Adipocyte (in vitro differentiated cells): ENCODE data around the gene KIRREL3.

Experiments
- DNase-seq: peaks from one replicate; pipeline ENCODE4 v3.0.0-alpha.2; 2015; ENCODE audit warnings: low read depth
- H3K27me3 ChIP-seq: replicated peaks from 2 replicates; pipeline ENCODE4 v1.7.0; 2013; ENCODE audit warnings: mild to moderate bottlenecking, low read length, moderate library complexity; ENCODE audit not compliant: control insufficient read depth, insufficient read depth
- H3K36me3 ChIP-seq: 2 replicates; pipeline ENCODE4 v1.7.0; 2013; ENCODE audit warnings: low read length, mild to moderate bottlenecking, moderate library complexity; ENCODE audit not compliant: control insufficient read depth, insufficient read depth, severe bottlenecking
- H3K4me1 ChIP-seq: 2 replicates; pipeline ENCODE4 v1.7.0; 2013; ENCODE audit warnings: mild to moderate bottlenecking, low read length, moderate library complexity; ENCODE audit not compliant: control insufficient read depth, insufficient read depth
- H3K4me3 ChIP-seq: 2 replicates; pipeline ENCODE4 v1.7.0; 2013; ENCODE audit warnings: mild to moderate bottlenecking, low read length, moderate library complexity
- H3K9ac ChIP-seq: 2 replicates; pipeline ENCODE4 v1.7.0; 2013; ENCODE audit warnings: mild to moderate bottlenecking, low read length, moderate library complexity
- H3K9me3 ChIP-seq: 2 replicates; pipeline ENCODE4 v1.7.0; 2013; ENCODE audit warnings: mild to moderate bottlenecking, low read length, moderate library complexity; ENCODE audit not compliant: control insufficient read depth

KIRREL3 gene

DNA sequence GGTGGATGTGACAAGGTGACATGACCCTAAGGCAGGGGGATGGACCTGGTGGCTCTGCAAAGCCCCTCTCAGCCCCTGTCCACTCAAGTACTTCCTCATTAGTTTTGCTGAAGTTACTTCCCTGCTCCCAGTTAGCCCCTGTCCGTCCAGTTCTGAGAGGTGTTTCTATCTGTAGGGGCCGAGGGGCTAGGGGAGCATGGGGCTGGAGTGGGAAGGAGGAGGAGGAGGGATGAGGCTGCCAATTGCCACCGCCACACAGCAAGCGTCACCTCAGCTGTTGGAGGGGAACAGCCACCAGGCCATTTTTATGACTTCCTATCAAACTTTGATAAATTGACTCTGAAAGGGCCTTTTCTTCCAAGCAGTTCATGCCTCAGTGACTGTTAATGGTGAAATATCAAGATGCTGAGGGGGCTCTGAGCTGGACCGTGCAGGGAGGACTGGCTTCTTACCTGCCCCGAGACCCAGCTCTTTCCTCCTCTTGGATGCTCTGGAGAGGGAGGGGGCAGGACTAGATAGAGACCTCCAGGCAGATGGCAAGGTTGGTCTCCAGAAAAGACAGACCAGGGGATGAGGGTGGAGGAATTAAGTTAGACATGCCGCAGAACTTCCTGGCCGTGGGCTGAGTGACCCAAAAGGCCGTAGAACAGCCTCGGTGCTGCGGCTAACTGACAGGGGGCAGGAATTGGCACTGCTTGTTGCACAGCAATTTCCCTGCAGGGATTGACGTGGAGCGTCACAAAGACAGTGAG is 508.1 kb downstream of the KIRREL3 start:
- Histone ChIP-seq H3K36me3 (no peaks in the 10 kb centered on the region), H3K9ac (no peak overlapping the region), H3K4me1 (no peaks in the 10 kb centered on the region), H3K4me3 (no peak overlapping the region), H3K27me3 (peaks cover 6% of the 10 kb centered on the region), H3K9me3 (no peaks in the 10 kb centered on the region)
- no peak for DNase-seq

DNA sequence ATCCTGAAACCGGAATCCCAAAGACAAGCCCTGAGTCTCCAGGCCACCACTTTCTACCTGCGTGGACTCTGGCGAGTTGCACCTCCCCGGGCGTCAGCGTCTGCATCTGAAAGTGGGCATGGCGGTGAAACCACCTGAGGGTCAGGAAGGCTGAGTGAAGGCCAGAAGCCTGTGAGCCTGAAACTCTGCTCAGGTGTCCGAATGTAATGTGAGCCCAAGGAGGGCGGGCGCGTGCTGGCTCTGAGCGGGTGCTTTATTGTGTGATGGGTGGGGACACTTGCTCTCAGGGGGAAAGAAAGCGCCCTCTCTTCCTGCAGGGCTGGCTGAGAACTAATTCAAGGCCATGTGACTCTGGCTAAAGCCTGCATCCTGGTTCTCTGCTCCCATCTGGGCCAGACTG is 509.5 kb downstream of the KIRREL3 start:
- Histone ChIP-seq H3K9ac (no peak overlapping the region), H3K27me3 (peaks cover 10% of the 10 kb centered on the region), H3K9me3 (no peaks in the 10 kb centered on the region), H3K36me3 (no peaks in the 10 kb centered on the region), H3K4me3 (no peak overlapping the region), H3K4me1 (no peaks in the 10 kb centered on the region)
- no peak for DNase-seq

DNA sequence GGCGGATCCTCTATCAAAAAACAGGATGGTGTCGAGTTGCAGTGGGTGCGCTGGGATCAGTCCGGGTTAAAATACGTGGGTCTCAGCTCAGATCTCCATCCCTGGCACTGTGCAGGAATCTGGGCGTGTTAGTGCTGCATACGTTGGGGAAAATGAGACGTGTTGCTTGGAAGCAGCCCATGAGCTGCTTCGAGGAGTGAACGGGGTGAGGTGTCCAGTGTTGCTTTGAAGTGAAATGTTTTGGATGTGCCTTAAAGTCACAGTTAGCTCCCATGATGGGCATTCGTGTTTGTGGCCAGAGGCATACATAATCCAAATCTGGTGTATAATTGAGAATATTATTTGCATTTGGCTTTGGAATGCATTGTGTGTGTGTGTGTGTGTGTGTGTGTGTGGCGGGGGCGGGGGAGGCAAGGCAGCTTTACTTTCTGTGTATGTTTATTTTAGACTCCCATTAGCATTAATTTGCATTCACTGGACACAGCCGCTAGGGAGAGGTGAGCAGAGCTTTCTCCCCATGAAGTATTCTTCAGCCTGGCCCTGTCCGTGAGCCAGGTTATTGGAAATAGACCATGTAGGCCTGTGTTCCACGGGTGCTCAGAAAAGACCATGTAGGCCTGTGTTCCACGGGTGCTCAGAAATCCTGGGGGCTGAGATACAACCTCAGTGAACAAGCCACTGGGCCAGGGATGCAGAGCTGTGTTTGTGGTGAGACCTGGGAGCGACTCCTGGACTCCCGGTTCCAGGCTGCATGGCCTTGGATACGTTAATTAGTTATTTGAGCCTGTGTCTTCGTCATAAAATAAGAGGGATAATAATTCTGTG is 510.5 kb downstream of the KIRREL3 start:
- no peak overlapping the region for H3K9ac ChIP-seq
- DNase-seq: no peak
- peaks cover 10% of the 10 kb centered on the region for H3K27me3 ChIP-seq
- H3K4me1 ChIP-seq: no peaks in the 10 kb centered on the region
- H3K4me3 ChIP-seq: no peak overlapping the region
- H3K36me3 ChIP-seq: no peaks in the 10 kb centered on the region
- no peaks in the 10 kb centered on the region for H3K9me3 ChIP-seq

DNA sequence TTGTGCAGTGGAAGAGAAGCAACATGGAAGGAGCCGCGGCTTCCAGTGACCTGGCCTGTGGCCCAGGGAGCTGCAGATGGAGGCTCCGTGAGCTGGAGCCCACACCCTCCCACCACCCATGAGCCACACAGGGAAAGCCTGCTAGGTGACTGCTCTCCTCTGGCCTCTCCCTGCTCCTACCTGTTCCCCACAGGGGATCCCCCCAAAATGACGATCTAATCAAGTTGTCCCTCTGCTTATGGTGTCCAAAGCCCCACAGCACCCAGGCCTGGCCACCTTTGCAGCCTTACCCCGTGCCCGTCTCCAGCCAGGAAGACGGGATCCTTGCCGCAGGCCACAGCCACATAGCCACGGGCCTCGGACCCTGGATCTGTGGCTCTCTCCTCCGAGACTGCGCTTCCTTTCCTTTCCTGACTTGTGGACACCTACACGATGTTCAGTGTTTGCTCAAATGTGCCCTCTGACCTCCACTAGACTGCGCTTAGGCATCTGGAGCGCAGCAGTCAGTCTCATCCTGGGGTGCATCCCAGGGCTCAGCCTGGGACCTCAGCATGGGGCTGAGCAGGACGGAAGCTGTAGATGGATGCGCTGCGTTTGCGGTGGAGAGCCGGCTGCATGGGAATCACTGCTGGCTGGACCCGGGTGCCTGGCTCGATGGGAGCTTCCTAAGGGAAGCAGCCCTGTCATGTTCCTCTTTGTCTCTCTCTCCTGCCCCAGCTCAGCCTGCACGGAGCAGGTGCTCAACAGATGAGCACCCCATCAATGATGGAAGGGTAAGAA is 511.8 kb downstream of the KIRREL3 start:
- DNase-seq: no peak
- no peak overlapping the region for H3K4me3 ChIP-seq

DNA sequence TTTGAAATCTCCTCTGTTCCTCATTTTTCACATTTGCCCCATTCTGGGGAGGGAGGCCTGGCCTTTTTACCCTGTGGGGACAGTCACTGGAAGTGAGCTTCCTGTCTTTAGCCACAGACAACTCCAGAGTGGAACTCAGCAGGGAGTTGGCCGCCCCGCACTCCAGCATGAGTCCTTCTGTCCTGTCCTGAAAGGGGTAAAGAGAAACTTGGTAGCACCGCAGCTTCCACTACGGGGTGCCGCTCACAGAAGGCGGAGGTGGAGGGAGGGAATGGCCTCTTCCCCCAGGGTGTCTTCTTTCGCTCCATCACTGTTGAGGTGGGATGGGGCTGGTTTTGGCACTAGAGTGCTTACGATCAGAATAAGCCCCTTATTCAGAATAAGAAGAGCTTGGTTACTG is 512.9 kb downstream of the KIRREL3 start:
- no peaks in the 10 kb centered on the region for H3K36me3 ChIP-seq
- H3K9me3 ChIP-seq: peaks cover under 1% of the 10 kb centered on the region
- H3K4me1 ChIP-seq: no peaks in the 10 kb centered on the region
- no peak for DNase-seq
- H3K27me3 ChIP-seq: peaks cover 8% of the 10 kb centered on the region
- H3K9ac ChIP-seq: no peak overlapping the region
- no peak overlapping the region for H3K4me3 ChIP-seq

More for the DNA sequence above, 511.8 kb downstream of the KIRREL3 start:
- Histone ChIP-seq H3K4me1 (no peaks in the 10 kb centered on the region), H3K27me3 (peaks cover 10% of the 10 kb centered on the region), H3K9ac (no peak overlapping the region), H3K36me3 (no peaks in the 10 kb centered on the region), H3K9me3 (no peaks in the 10 kb centered on the region)

DNA sequence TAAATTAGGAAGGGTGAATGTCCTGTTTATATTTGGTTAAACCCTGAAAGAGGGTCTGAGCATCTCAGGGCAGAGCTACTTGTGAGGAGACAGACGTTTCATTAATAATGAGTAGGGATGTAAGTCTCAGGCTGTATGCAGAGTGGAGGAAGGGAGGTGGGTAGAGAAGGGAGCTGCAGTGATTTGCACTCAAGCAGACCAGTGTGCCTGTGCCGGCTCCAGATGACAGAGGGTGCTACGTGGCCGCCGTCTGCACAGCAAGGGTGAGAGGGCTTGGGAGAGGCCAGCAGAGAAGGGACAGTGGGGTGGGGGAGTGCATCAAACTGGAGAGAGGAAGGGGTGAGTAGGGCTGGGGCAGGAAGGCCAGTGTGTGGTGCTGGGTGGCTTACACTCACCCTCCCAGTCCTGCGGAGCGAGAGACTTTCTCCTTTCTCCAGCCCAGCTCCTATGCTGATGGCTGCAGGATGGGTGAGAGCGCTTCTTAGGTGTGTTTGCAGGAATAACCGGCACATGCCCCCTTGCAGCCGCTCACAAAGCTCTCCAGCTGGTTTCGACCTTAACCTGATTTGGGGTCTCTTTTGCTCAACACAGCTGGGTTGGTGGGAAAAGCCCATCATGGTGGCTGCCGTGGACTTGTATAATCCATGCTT is 514.5 kb downstream of the KIRREL3 start:
- no peaks in the 10 kb centered on the region for H3K36me3 ChIP-seq
- peaks cover 8% of the 10 kb centered on the region for H3K27me3 ChIP-seq
- no peak for DNase-seq
- no peak overlapping the region for H3K4me3 ChIP-seq
- H3K4me1 ChIP-seq: no peaks in the 10 kb centered on the region
- H3K9me3 ChIP-seq: peaks cover 5% of the 10 kb centered on the region
- H3K9ac ChIP-seq: no peak overlapping the region

DNA sequence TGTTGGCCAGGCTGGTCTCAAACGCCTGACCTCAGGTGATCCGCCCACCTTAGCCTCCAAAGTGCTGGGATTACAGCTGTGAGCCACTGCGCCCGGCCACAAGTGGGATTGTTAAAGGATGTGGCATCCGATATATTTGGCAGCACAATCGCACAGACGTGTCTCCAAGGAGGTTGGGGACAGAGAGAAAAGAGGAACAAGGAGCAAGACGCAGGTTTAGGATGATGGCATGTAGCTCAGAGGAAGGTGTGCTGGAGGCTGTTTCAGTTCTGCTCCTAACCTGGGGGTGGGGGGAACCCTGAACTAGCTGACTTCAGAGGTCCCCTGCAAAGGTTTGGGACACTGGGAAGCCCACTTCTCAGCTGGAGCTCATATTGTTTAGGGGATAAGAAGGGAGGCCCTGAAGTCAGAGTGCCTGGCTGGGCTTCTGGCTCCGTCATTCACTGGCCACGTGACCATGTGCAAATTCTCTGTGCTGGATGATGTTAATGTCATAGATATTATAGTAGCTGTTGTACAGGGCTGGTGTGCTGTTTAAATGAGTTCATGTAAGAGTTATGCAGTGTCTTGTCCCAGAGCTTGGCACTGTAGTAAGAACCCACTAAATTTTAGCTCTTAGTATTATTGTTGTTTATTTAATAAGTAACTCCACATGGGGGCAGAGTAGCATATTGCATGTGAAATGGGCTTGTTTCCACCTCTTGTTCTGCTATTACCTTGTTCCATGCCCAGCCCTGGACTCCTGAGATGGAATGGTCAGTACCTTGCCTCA is 515.4 kb downstream of the KIRREL3 start:
- Histone ChIP-seq H3K4me1 (peaks cover 4% of the 10 kb centered on the region), H3K27me3 (peaks cover 8% of the 10 kb centered on the region), H3K36me3 (no peaks in the 10 kb centered on the region), H3K9me3 (peaks cover 5% of the 10 kb centered on the region), H3K4me3 (no peak overlapping the region), H3K9ac (no peak overlapping the region)
- DNase-seq: peak; percentile 50

DNA sequence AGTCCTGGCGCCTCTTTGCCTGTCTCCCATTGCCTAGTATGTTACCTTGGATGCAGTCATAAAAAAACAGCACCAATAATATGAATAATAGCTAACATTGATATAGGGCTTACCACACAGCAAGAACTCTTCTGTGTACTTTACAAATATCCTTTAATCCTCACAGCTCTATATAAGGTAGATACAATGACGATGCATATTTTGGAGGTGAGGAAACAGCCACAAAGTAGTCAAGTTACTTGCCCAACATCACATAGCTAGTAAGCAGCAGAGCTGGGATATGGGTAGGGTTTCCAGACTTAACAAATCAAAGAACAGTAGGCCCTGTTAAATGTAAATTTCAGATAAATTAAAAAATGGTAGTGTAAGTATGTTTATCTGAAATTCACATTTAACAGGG is 516.3 kb downstream of the KIRREL3 start:
- Histone ChIP-seq H3K4me3 (no peak overlapping the region), H3K9ac (no peak overlapping the region), H3K9me3 (peaks cover 5% of the 10 kb centered on the region), H3K36me3 (no peaks in the 10 kb centered on the region), H3K4me1 (peaks cover 4% of the 10 kb centered on the region), H3K27me3 (peaks cover 5% of the 10 kb centered on the region)
- DNase-seq: peak; percentile 78

DNA sequence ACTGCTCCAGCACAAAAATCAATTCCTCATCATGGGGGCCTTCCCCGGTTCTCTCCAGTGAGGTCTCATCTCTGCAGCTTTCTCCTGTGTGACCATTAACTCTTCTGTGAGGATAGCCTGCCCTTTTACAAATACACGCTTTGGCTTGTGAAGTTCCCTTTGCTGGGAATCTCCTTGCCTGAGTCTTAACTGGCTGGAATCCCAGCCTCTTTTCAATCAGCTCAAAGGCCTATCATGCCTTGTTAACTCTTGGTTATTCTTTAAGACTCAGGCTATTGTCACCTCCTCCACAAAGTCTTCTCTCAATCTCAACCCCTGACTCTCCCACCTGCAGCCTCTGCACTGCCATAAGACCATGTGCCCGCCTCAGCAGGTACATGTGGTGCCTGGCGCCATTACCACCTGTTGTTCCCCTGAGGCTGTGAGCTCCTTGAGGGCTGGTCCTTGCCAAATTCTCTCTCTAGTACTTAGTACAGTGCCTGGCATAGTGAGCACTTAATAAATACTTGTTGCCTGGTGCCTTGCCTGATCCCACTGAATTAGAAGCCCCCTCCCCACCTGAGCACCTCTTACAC is 516.9 kb downstream of the KIRREL3 start:
- peaks cover 4% of the 10 kb centered on the region for H3K27me3 ChIP-seq
- H3K9me3 ChIP-seq: peaks cover 5% of the 10 kb centered on the region
- peaks cover 4% of the 10 kb centered on the region for H3K4me1 ChIP-seq
- H3K4me3 ChIP-seq: no peak overlapping the region
- no peak for DNase-seq
- no peaks in the 10 kb centered on the region for H3K36me3 ChIP-seq
- no peak overlapping the region for H3K9ac ChIP-seq

DNA sequence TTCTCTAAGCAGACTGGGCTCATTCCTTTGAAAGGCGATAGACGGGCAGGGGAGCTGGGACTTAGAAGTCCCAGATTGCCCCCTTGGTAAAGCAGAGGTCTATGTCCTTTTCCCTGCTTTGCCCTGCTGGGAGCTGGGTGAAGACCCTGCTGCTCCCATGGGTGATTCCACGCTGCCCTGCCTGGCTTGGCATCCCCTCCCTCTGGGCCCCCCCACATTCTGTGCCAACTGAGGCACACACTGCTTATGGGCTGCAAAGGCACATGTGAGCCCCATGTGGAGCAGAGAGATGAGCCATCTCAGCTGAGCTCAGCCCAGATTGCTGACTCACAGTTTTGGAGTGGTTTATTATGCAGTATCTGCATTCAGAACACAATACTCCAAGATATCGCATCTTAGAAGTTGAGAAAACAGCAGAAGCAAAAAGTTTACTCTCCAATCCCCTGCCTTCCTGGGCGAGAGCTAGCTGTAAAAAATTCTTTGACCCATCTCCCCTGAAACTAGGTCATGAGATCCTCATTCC is 517.9 kb downstream of the KIRREL3 start:
- H3K9ac ChIP-seq: no peak overlapping the region
- no peaks in the 10 kb centered on the region for H3K36me3 ChIP-seq
- DNase-seq: no peak
- H3K9me3 ChIP-seq: peaks cover 5% of the 10 kb centered on the region
- peaks cover 4% of the 10 kb centered on the region for H3K27me3 ChIP-seq
- peaks cover 4% of the 10 kb centered on the region for H3K4me1 ChIP-seq
- no peak overlapping the region for H3K4me3 ChIP-seq
